Measurements from ENCODE around the gene GRAMD1B.

DNA sequence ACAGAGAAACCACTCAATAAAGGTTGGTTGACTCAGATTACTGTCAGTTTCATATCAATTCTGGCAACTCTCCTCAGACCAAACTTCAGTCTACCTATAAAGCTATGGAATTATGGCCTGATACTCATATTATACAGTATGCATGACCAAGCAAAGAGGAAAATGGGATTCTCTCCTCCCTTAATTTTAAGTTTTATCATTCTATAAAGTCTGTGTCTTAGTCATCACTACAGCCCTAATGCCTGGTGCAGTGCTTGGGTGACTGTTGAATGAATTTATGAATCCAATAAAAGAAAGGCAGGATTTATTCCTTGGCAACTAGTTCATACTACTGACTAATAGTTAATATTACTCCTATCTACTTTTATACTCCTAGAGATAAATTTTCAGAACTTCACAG is 37.6 kb upstream of the GRAMD1B start:
- TF ChIP-seq, protein P1, sequence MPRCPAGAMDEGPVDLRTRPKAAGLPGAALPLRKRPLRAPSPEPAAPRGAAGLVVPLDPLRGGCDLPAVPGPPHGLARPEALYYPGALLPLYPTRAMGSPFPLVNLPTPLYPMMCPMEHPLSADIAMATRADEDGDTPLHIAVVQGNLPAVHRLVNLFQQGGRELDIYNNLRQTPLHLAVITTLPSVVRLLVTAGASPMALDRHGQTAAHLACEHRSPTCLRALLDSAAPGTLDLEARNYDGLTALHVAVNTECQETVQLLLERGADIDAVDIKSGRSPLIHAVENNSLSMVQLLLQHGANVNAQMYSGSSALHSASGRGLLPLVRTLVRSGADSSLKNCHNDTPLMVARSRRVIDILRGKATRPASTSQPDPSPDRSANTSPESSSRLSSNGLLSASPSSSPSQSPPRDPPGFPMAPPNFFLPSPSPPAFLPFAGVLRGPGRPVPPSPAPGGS (IDR thresholded peaks at IDR 0.05) = no peak
- no peak for TF ChIP-seq SMC3 (IDR thresholded peaks at IDR 0.05)
- TF ChIP-seq, protein P2, sequence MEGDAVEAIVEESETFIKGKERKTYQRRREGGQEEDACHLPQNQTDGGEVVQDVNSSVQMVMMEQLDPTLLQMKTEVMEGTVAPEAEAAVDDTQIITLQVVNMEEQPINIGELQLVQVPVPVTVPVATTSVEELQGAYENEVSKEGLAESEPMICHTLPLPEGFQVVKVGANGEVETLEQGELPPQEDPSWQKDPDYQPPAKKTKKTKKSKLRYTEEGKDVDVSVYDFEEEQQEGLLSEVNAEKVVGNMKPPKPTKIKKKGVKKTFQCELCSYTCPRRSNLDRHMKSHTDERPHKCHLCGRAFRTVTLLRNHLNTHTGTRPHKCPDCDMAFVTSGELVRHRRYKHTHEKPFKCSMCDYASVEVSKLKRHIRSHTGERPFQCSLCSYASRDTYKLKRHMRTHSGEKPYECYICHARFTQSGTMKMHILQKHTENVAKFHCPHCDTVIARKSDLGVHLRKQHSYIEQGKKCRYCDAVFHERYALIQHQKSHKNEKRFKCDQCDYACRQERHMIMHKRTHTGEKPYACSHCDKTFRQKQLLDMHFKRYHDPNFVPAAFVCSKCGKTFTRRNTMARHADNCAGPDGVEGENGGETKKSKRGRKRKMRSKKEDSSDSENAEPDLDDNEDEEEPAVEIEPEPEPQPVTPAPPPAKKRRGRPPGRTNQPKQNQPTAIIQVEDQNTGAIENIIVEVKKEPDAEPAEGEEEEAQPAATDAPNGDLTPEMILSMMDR (IDR thresholded peaks at IDR 0.05) = no peak
- TF ChIP-seq KDM5A (IDR thresholded peaks at IDR 0.05) = no peak
- TF ChIP-seq, protein P3, sequence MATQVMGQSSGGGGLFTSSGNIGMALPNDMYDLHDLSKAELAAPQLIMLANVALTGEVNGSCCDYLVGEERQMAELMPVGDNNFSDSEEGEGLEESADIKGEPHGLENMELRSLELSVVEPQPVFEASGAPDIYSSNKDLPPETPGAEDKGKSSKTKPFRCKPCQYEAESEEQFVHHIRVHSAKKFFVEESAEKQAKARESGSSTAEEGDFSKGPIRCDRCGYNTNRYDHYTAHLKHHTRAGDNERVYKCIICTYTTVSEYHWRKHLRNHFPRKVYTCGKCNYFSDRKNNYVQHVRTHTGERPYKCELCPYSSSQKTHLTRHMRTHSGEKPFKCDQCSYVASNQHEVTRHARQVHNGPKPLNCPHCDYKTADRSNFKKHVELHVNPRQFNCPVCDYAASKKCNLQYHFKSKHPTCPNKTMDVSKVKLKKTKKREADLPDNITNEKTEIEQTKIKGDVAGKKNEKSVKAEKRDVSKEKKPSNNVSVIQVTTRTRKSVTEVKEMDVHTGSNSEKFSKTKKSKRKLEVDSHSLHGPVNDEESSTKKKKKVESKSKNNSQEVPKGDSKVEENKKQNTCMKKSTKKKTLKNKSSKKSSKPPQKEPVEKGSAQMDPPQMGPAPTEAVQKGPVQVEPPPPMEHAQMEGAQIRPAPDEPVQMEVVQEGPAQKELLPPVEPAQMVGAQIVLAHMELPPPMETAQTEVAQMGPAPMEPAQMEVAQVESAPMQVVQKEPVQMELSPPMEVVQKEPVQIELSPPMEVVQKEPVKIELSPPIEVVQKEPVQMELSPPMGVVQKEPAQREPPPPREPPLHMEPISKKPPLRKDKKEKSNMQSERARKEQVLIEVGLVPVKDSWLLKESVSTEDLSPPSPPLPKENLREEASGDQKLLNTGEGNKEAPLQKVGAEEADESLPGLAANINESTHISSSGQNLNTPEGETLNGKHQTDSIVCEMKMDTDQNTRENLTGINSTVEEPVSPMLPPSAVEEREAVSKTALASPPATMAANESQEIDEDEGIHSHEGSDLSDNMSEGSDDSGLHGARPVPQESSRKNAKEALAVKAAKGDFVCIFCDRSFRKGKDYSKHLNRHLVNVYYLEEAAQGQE (IDR thresholded peaks at IDR 0.05) = no peak
- no peak for TF ChIP-seq HOXA7 (CRISPR knock-in tag; IDR thresholded peaks at IDR 0.05)
- TF ChIP-seq MYC (IDR thresholded peaks at IDR 0.05; ENCODE audit: borderline replicate concordance, low read length) = no peak
